GM18526 (cell line): ENCODE measurements around the gene PAM16.

Source experiments
- POLR2A ChIP-seq: IDR thresholded peaks from 3 replicates; pipeline ENCODE4 v1.6.1; 2011; ENCODE audit not compliant: insufficient read length; ENCODE audit errors: extremely low read depth

Gene PAM16

GRCh38 chr16:4365014-4365406, 13.9 kb upstream of the PAM16 start:
- no peak for TF ChIP-seq POLR2A

GRCh38 chr16:4364196-4365013, 13.3 kb upstream of the PAM16 start:
- TF ChIP-seq POLR2A, result no peak

- TF ChIP-seq POLR2A, result no peak
These were observed 11.5 kb upstream of the PAM16 start for GRCh38 chr16:4362476-4363135.

GRCh38 chr16:4361944-4362311, 10.8 kb upstream of the PAM16 start:
- no peak for TF ChIP-seq POLR2A

- TF ChIP-seq POLR2A, result no peak
These were observed 10.2 kb upstream of the PAM16 start for GRCh38 chr16:4361033-4361943.

GRCh38 chr16:4360538-4361021, 9.5 kb upstream of the PAM16 start:
- TF ChIP-seq POLR2A, result no peak

- TF ChIP-seq POLR2A, result no peak
These were observed 8.8 kb upstream of the PAM16 start for GRCh38 chr16:4359914-4360313.

- TF ChIP-seq POLR2A, result no peak
These were observed 7.9 kb upstream of the PAM16 start for GRCh38 chr16:4358831-4359561.

- TF ChIP-seq POLR2A, result no peak
These were observed 7.1 kb upstream of the PAM16 start for GRCh38 chr16:4358236-4358635.

- TF ChIP-seq POLR2A, result no peak
These were observed 5.7 kb upstream of the PAM16 start for GRCh38 chr16:4356820-4357219.

GRCh38 chr16:4354512-4355409, 3.6 kb upstream of the PAM16 start:
- no peak for TF ChIP-seq POLR2A

- no peak for TF ChIP-seq POLR2A
These were observed 2.6 kb upstream of the PAM16 start for GRCh38 chr16:4353675-4354074.

- TF ChIP-seq POLR2A, result no peak
These were observed 1.7 kb upstream of the PAM16 start for GRCh38 chr16:4352843-4353242.

GRCh38 chr16:4351880-4352279, 759 bp upstream of the PAM16 start:
- TF ChIP-seq POLR2A, result no peak

GRCh38 chr16:4350365-4350786, 745 bp downstream of the PAM16 start:
- no peak for TF ChIP-seq POLR2A
